ENCODE data around the gene PDE4D.

Gene PDE4D

GRCh38 chr5:59177644-59178043, 715.9 kb downstream of the PDE4D start:
- no peak for TF ChIP-seq CSRNP3 (CRISPR knock-in tag; IDR thresholded peaks at IDR 0.05)
- no peak for TF ChIP-seq ZFP30 (CRISPR knock-in tag; IDR thresholded peaks at IDR 0.05)
- TF ChIP-seq GLIS3 (CRISPR knock-in tag; IDR thresholded peaks at IDR 0.05): no peak
- TF ChIP-seq TOX (CRISPR knock-in tag; IDR thresholded peaks at IDR 0.05; ENCODE audit: borderline replicate concordance): no peak
- TF ChIP-seq PPARA (CRISPR knock-in tag; IDR thresholded peaks at IDR 0.05; ENCODE audit: borderline replicate concordance): no peak
- no peak for TF ChIP-seq ESRRG (CRISPR knock-in tag; IDR thresholded peaks at IDR 0.05)
- no peak for TF ChIP-seq ISL1 (CRISPR knock-in tag; IDR thresholded peaks at IDR 0.05)
- no peak for TF ChIP-seq ZFP3 (CRISPR knock-in tag; IDR thresholded peaks at IDR 0.05)
- TF ChIP-seq ZNF565 (CRISPR knock-in tag; conservative IDR thresholded peaks at IDR 0.05; ENCODE audit: low read depth): no peak
- TF ChIP-seq CSDC2 (CRISPR knock-in tag; IDR thresholded peaks at IDR 0.05): no peak
- TF ChIP-seq OSR1 (CRISPR knock-in tag; IDR thresholded peaks at IDR 0.05): no peak
- TF ChIP-seq TSHZ2 (CRISPR knock-in tag; IDR thresholded peaks at IDR 0.05): no peak
- no peak for ATAC-seq

- TF ChIP-seq CSDC2 (CRISPR knock-in tag; IDR thresholded peaks at IDR 0.05) (no peak), ARNTL (CRISPR knock-in tag; IDR thresholded peaks at IDR 0.05; ENCODE audit: borderline replicate concordance, low read depth) (no peak), CSRNP3 (CRISPR knock-in tag; IDR thresholded peaks at IDR 0.05) (no peak), ISL1 (CRISPR knock-in tag; IDR thresholded peaks at IDR 0.05) (no peak)
Observed at GRCh38 chr5:59174248-59174844, 719.2 kb downstream of the PDE4D start.

GRCh38 chr5:59173578-59173977, 719.9 kb downstream of the PDE4D start:
- no peak for TF ChIP-seq TSHZ2 (CRISPR knock-in tag; IDR thresholded peaks at IDR 0.05)
- no peak for TF ChIP-seq ESRRG (CRISPR knock-in tag; IDR thresholded peaks at IDR 0.05)
- no peak for TF ChIP-seq ZFP3 (CRISPR knock-in tag; IDR thresholded peaks at IDR 0.05)

More at GRCh38 chr5:59174248-59174844, 719.2 kb downstream of the PDE4D start:
- ATAC-seq: peak; percentile 97

GRCh38 chr5:59171131-59171530, 722.4 kb downstream of the PDE4D start:
- no peak for ATAC-seq
- TF ChIP-seq ARNTL (CRISPR knock-in tag; IDR thresholded peaks at IDR 0.05; ENCODE audit: borderline replicate concordance, low read depth) (no peak), CSRNP3 (CRISPR knock-in tag; IDR thresholded peaks at IDR 0.05) (no peak), CREB5 (CRISPR knock-in tag; IDR thresholded peaks at IDR 0.05; ENCODE audit: low read depth) (no peak), TOX (CRISPR knock-in tag; IDR thresholded peaks at IDR 0.05; ENCODE audit: borderline replicate concordance) (no peak), RARB (CRISPR knock-in tag; IDR thresholded peaks at IDR 0.05) (no peak), ISL1 (CRISPR knock-in tag; IDR thresholded peaks at IDR 0.05) (no peak), CSDC2 (CRISPR knock-in tag; IDR thresholded peaks at IDR 0.05) (no peak), TCF4 (CRISPR knock-in tag; IDR thresholded peaks at IDR 0.05; ENCODE audit: borderline replicate concordance) (no peak), POU6F1 (CRISPR knock-in tag; IDR thresholded peaks at IDR 0.05; ENCODE audit: borderline replicate concordance, low read depth) (no peak), ZNF8 (CRISPR knock-in tag; IDR thresholded peaks at IDR 0.05) (no peak), PATZ1 (CRISPR knock-in tag; IDR thresholded peaks at IDR 0.05; ENCODE audit: borderline replicate concordance) (no peak)

More at GRCh38 chr5:59173578-59173977, 719.9 kb downstream of the PDE4D start:
- peak; percentile 35; the same call in 1 of the 3 replicates for ATAC-seq

Data from SK-N-SH treated with all-trans-retinoic acid at 6 μM for 48 hours (cell line).